Psoas muscle (tissue), 8 donors: ENCODE results near the gene ERN1. TPM values are rescaled to one million over a fixed set of nuclear protein-coding genes. Genes with fewer than 3 reads are reported as not detected.

Experiments
- ATAC-seq, 4 donors: fragments of 200-7000 bp; cut with Tn5 transposase; one replicate each; pipeline ENCODE4 v1.9.1; 2020; ENCODE audit warnings: moderate library complexity in 3 of 4, mild to moderate bottlenecking in 2 of 4
- DNase-seq, 2 donors: peaks; one replicate each; pipeline ENCODE4 v3.0.0-alpha.2; 2020
- H3K27ac ChIP-seq: fragments of 200-600 bp; one replicate; pipeline ENCODE4 v1.8.0; 2022
- H3K27me3 ChIP-seq, 3 donors: fragments of 200-600 bp in 1 of 3; one replicate each; pipeline versions ENCODE4 v1.6.1 to v1.8.0; 2013 to 2022; ENCODE audit warnings: low read length in 2 of 3, mild to moderate bottlenecking in 2 of 3, moderate library complexity in 1 of 3; ENCODE audit not compliant: insufficient read depth in 3 of 3
- H3K36me3 ChIP-seq, 2 donors: fragments of 200-600 bp in 1 of 2; one replicate each; pipeline versions ENCODE4 v1.6.1 to v1.8.0; 2013 to 2022; ENCODE audit warnings: low read depth in 1 of 2, mild to moderate bottlenecking in 1 of 2, moderate library complexity in 1 of 2; ENCODE audit not compliant: insufficient read depth in 1 of 2
- H3K4me1 ChIP-seq: fragments of 200-600 bp; one replicate; pipeline ENCODE4 v1.8.0; 2022
- H3K4me3 ChIP-seq: fragments of 200-600 bp; one replicate; pipeline ENCODE4 v1.8.0; 2022; ENCODE audit warnings: mild to moderate bottlenecking
- H3K9me3 ChIP-seq: fragments of 200-600 bp; one replicate; pipeline ENCODE4 v1.8.0; 2022
- CTCF ChIP-seq: fragments of 200-600 bp; IDR thresholded peaks from one replicate; pipeline ENCODE4 v1.8.0; 2022; ENCODE audit warnings: antibody characterized with exemption
- WGBS, 3 donors: extraction: QIAGEN DNeasy Blood & Tissue Kit; methylation state at CpG; one replicate each; pipeline versions ENCODE4 v1.1.6 to v1.1.7; 2013; 5-methylcytosine and 5-hydroxymethylcytosine counted together
- intact Hi-C, 2 donors: fragments of 100-400 bp; cut with DNase I; formaldehyde crosslinking; loops; one replicate each; pipeline versions ENCODE4 v1.11.0 to v1.14.2; 2022
- polyA plus RNA-seq, 3 donors: library from polyadenylated mRNA; stranded (reverse); fragments of 200-250 nt; gene quantifications; one replicate each; pipeline ENCODE4 v1.2.3, GENCODE V29; 2013
- total RNA-seq, 4 donors: library from RNA; stranded (reverse); fragmentation: NEBNext Ultra II Directional in 2 of 4; extraction: Animal tissue kit (Norgen Biotek cat#: 25700) in 2 of 4; gene quantifications; one replicate each; pipeline versions ENCODE4 v1.2.1 to v1.2.4, GENCODE V29; 2021 to 2023
- donor health status: healthy with polysubstance abuse.
- donor health status: DM: no; HTN: no; CAD: no; lungs with moderate emphysema.
- donor health status: Bipolar disorder and iron deficiency.
- donor health status: healthy.
- donor health status: DM: yes; HTN: yes; CAD: no.
- donor health status: DM: no; HTN: no; CAD: no.
- donor health status: DM: no; HTN: no; CAD: no.
- donor health status: DM: yes; HTN: yes; CAD: no.

ERN1 gene
- total and polyA plus RNA-seq, 7 donors = 2.8 to 16.6 (median 10.6) TPM

- intact Hi-C loops = no loop called here
- no peak overlapping the region for H3K4me3 ChIP-seq
- H3K27ac ChIP-seq = no peak overlapping the region
- H3K4me1 ChIP-seq = peaks cover 9% of the 10 kb centered on the region
- 91 to 95% (median 92%) methylated on average over 3 of the region's 3 CpGs for WGBS, 3 donors
- no peak for DNase-seq
- TF ChIP-seq CTCF = no peak
- ATAC-seq = no peak
- peaks cover 0 to 16% of the 10 kb centered on the region in 2 donors for H3K36me3 ChIP-seq
- H3K27me3 ChIP-seq = no peaks in the 10 kb centered on the region
- H3K9me3 ChIP-seq = no peaks in the 10 kb centered on the region
These were observed 46.9 kb downstream of the ERN1 start for GRCh38 chr17:64083093-64083492.

- H3K27me3 ChIP-seq = no peaks in the 10 kb centered on the region
- 54 to 69% (median 56%) methylated on average over 8 of the region's 8 CpGs for WGBS, 3 donors
- no peak for TF ChIP-seq CTCF
- H3K27ac ChIP-seq = no peak overlapping the region
- DNase-seq = no peak
- no peaks in the 10 kb centered on the region for H3K9me3 ChIP-seq
- H3K4me3 ChIP-seq = no peak overlapping the region
- H3K4me1 ChIP-seq = peaks cover 9% of the 10 kb centered on the region
- intact Hi-C loops = no loop called here
- ATAC-seq = peak; percentile 47 to 69 (median 64)
- H3K36me3 ChIP-seq = peaks cover 0 to 18% of the 10 kb centered on the region in 2 donors
These were observed 47.8 kb downstream of the ERN1 start for GRCh38 chr17:64081802-64082799.

GRCh38 chr17:64080174-64080618 is 49.7 kb downstream of the ERN1 start:
- H3K9me3 ChIP-seq = no peaks in the 10 kb centered on the region
- ATAC-seq (no peak), DNase-seq (no peak)
- no peaks in the 10 kb centered on the region for H3K27me3 ChIP-seq
- 91 to 96% (median 92%) methylated on average over 3 of the region's 3 CpGs for whole genome bisulfite sequencing, 3 donors
- no peak for TF ChIP-seq CTCF
- H3K4me3 ChIP-seq = no peak overlapping the region
- H3K27ac ChIP-seq = no peak overlapping the region
- H3K4me1 ChIP-seq = peaks cover 7% of the 10 kb centered on the region
- peaks cover 0 to 18% of the 10 kb centered on the region in 2 donors for H3K36me3 ChIP-seq
- intact Hi-C loops = no loop called here

- intact Hi-C loops = no loop called here
- DNase-seq (no peak), ATAC-seq (no peak)
- H3K27ac ChIP-seq = no peak overlapping the region
- H3K9me3 ChIP-seq = no peaks in the 10 kb centered on the region
- no peak for TF ChIP-seq CTCF
- H3K36me3 ChIP-seq = peaks cover 0 to 30% of the 10 kb centered on the region in 2 donors
- H3K27me3 ChIP-seq = no peaks in the 10 kb centered on the region
- H3K4me3 ChIP-seq = no peak overlapping the region
- peaks cover under 1% of the 10 kb centered on the region for H3K4me1 ChIP-seq
- WGBS, 3 donors = 92 to 95% (median 94%) methylated on average over 11 of the region's 11 CpGs
These were observed 52.6 kb downstream of the ERN1 start for GRCh38 chr17:64077379-64077778.
